Lower leg skin (tissue), 3 donors: Measurements from ENCODE around the gene UNC45A.

Experiments
- POLR2A ChIP-seq, 2 donors: fragments of 450-650 bp; IDR thresholded peaks; one replicate each; pipeline ENCODE4 v1.6.1; 2016 to 2017; ENCODE audit warnings: antibody characterized with exemption in 2 of 2, mild to moderate bottlenecking in 1 of 2, moderate library complexity in 1 of 2
- TF ChIP-seq, protein P1 (sequence below), 3 donors: fragments of 450-650 bp; IDR thresholded peaks; one replicate each; pipeline ENCODE4 v1.5.1; 2016; ENCODE audit warnings: antibody characterized with exemption in 3 of 3, mild to moderate bottlenecking in 3 of 3, moderate library complexity in 2 of 3

DNA sequence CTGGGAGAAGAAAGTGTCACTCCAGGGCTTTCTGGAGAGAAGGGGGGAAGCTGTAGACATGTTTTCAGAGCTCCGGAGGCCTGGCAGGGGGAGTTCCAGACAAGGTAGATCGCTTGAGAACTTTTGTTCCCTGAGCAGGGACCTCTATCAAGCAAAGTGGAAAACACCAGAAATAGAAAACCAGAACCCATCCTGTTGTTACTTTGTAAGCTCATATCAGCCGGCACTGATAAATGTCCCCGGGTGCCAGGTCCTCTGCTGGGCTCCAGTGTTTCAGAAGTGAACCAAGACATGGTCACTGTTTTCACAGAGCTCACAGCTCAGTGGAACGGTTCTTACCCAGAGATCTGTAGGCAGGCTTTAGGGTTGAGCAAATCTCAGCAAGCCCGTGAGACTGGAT is 16.2 kb upstream of the UNC45A start:
- TF ChIP-seq, protein P1, sequence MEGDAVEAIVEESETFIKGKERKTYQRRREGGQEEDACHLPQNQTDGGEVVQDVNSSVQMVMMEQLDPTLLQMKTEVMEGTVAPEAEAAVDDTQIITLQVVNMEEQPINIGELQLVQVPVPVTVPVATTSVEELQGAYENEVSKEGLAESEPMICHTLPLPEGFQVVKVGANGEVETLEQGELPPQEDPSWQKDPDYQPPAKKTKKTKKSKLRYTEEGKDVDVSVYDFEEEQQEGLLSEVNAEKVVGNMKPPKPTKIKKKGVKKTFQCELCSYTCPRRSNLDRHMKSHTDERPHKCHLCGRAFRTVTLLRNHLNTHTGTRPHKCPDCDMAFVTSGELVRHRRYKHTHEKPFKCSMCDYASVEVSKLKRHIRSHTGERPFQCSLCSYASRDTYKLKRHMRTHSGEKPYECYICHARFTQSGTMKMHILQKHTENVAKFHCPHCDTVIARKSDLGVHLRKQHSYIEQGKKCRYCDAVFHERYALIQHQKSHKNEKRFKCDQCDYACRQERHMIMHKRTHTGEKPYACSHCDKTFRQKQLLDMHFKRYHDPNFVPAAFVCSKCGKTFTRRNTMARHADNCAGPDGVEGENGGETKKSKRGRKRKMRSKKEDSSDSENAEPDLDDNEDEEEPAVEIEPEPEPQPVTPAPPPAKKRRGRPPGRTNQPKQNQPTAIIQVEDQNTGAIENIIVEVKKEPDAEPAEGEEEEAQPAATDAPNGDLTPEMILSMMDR (IDR thresholded peaks at IDR 0.05) = no peak
- TF ChIP-seq POLR2A (IDR thresholded peaks at IDR 0.05) = no peak
